H9 (cell line): Measurements from ENCODE around the gene CUL4B. TPM values are rescaled to one million over a fixed set of nuclear protein-coding genes. Genes with fewer than 3 reads are reported as not detected.

Experiments used
- DNase-seq: peaks from one replicate; pipeline ENCODE4 v3.0.0-alpha.2; 2017
- H2AFZ ChIP-seq: one replicate; pipeline ENCODE4 v1.6.1; 2013; ENCODE audit warnings: mild to moderate bottlenecking, low read length, control low read depth, moderate library complexity
- H2AK5ac ChIP-seq: 2 replicates; pipeline ENCODE4 v1.6.1; 2013; ENCODE audit warnings: low read length, control low read depth, mixed read lengths; ENCODE audit not compliant: insufficient read length
- H2BK120ac ChIP-seq: one replicate; pipeline ENCODE4 v1.6.1; 2013; ENCODE audit warnings: low read depth, mild to moderate bottlenecking, low read length, control low read depth, inconsistent platforms; ENCODE audit not compliant: poor library complexity, severe bottlenecking
- H2BK12ac ChIP-seq: 2 replicates; pipeline ENCODE4 v1.6.1; 2013; ENCODE audit warnings: low read length, control low read depth, mixed read lengths, low read depth; ENCODE audit not compliant: insufficient read length
- H2BK15ac ChIP-seq: 2 replicates; pipeline ENCODE4 v1.6.1; 2013; ENCODE audit warnings: low read depth, low read length, control low read depth
- H2BK20ac ChIP-seq: one replicate; pipeline ENCODE4 v1.6.1; 2013; ENCODE audit warnings: low read depth, mild to moderate bottlenecking, low read length, control low read depth, inconsistent platforms; ENCODE audit not compliant: poor library complexity, severe bottlenecking
- H2BK5ac ChIP-seq: 2 replicates; pipeline ENCODE4 v1.6.1; 2013; ENCODE audit warnings: low read length, control low read depth, mixed read lengths; ENCODE audit not compliant: insufficient read length
- H3K14ac ChIP-seq: 2 replicates; pipeline ENCODE4 v1.6.1; 2013; ENCODE audit warnings: low read length, control low read depth; ENCODE audit not compliant: insufficient read depth
- H3K18ac ChIP-seq: 2 replicates; pipeline ENCODE4 v1.6.1; 2013; ENCODE audit warnings: low read depth, mild to moderate bottlenecking, mixed read lengths, low read length, control low read depth; ENCODE audit not compliant: insufficient read length
- H3K23ac ChIP-seq: 2 replicates; pipeline ENCODE4 v1.6.1; 2013; ENCODE audit warnings: low read length, control low read depth, mixed read lengths, low read depth; ENCODE audit not compliant: insufficient read length
- H3K23me2 ChIP-seq: 2 replicates; pipeline ENCODE4 v1.6.1; 2013; ENCODE audit warnings: low read depth, mild to moderate bottlenecking, mixed read lengths, low read length, control low read depth; ENCODE audit not compliant: insufficient read length, poor library complexity, severe bottlenecking
- H3K27ac ChIP-seq: 2 replicates; pipeline ENCODE4 v1.5.1; 2013; ENCODE audit warnings: low read length, control low read depth, mixed read lengths, low read depth; ENCODE audit not compliant: insufficient read length
- H3K27me3 ChIP-seq: 2 replicates; pipeline ENCODE4 v1.6.1; 2013; ENCODE audit warnings: low read length, control low read depth, inconsistent platforms; ENCODE audit not compliant: insufficient read depth
- H3K4ac ChIP-seq: 2 replicates; pipeline ENCODE4 v1.6.1; 2013; ENCODE audit warnings: low read depth, mild to moderate bottlenecking, control low read depth, inconsistent platforms, low read length, moderate library complexity
- H3K4me1 ChIP-seq: 2 replicates; pipeline ENCODE4 v1.6.1; 2013; ENCODE audit warnings: low read length, control low read depth, inconsistent platforms; ENCODE audit not compliant: insufficient read depth
- H3K4me2 ChIP-seq: 2 replicates; pipeline ENCODE4 v1.6.1; 2013; ENCODE audit warnings: low read length, control low read depth, mixed read lengths; ENCODE audit not compliant: insufficient read length, insufficient read depth
- H3K56ac ChIP-seq: 2 replicates; pipeline ENCODE4 v1.6.1; 2013; ENCODE audit warnings: low read depth, mild to moderate bottlenecking, mixed read lengths, low read length, control low read depth; ENCODE audit not compliant: insufficient read length
- H3K79me1 ChIP-seq: 2 replicates; pipeline ENCODE4 v1.6.1; 2013; ENCODE audit warnings: low read depth, mild to moderate bottlenecking, moderate library complexity, low read length, control low read depth, inconsistent platforms; ENCODE audit not compliant: insufficient read depth, poor library complexity, severe bottlenecking
- H3K79me2 ChIP-seq: 2 replicates; pipeline ENCODE4 v1.6.1; 2013; ENCODE audit warnings: low read length, control low read depth, inconsistent platforms; ENCODE audit not compliant: insufficient read depth
- H3K9ac ChIP-seq: 2 replicates; pipeline ENCODE4 v1.6.1; 2013; ENCODE audit warnings: low read length, control low read depth, mixed read lengths; ENCODE audit not compliant: insufficient read length; ENCODE audit errors: extremely low read depth
- H3K9me3 ChIP-seq: one replicate; pipeline ENCODE4 v1.6.1; 2013; ENCODE audit warnings: low read depth, low read length, inconsistent platforms; ENCODE audit not compliant: control insufficient read depth
- H3T11ph ChIP-seq: one replicate; pipeline ENCODE4 v1.6.1; 2013; ENCODE audit warnings: mild to moderate bottlenecking, low read length, control low read depth, inconsistent platforms
- H4K20me1 ChIP-seq: one replicate; pipeline ENCODE4 v1.6.1; 2013; ENCODE audit not compliant: control insufficient read depth, insufficient read length, insufficient read depth
- H4K5ac ChIP-seq: 2 replicates; pipeline ENCODE4 v1.6.1; 2013; ENCODE audit warnings: low read depth, mild to moderate bottlenecking, mixed read lengths, low read length, control low read depth; ENCODE audit not compliant: insufficient read length
- H4K8ac ChIP-seq: replicated peaks from 2 replicates; pipeline ENCODE4 v1.6.1; 2013; ENCODE audit warnings: low read length, control low read depth, mixed read lengths, low read depth; ENCODE audit not compliant: insufficient read length
- H4K91ac ChIP-seq: 2 replicates; pipeline ENCODE4 v1.6.1; 2013; ENCODE audit warnings: low read depth, mild to moderate bottlenecking, moderate library complexity, mixed read lengths, low read length, control low read depth; ENCODE audit not compliant: insufficient read length
- H3K27ac Mint-ChIP-seq, 3 experiments: 2 replicates in 2 of 3; 3 replicates in 1 of 3; pipeline ENCODE4 v1.8.0; 2020 to 2021; ENCODE audit warnings: mixed read lengths in 3 of 3, mild to moderate bottlenecking in 1 of 3, moderate library complexity in 1 of 3
- H3K27me3 Mint-ChIP-seq: 2 replicates; pipeline ENCODE4 v1.8.0; 2021; ENCODE audit warnings: low read depth, mild to moderate bottlenecking, moderate library complexity, mixed read lengths
- H3K36me3 Mint-ChIP-seq, 3 experiments: 2 replicates in 2 of 3; 3 replicates in 1 of 3; pipeline ENCODE4 v1.8.0; 2020 to 2021; ENCODE audit warnings: low read depth in 3 of 3, mixed read lengths in 3 of 3; ENCODE audit not compliant: insufficient read depth in 1 of 3
- H3K4me1 Mint-ChIP-seq, 2 experiments: 2 replicates each; pipeline ENCODE4 v1.8.0; 2020; ENCODE audit warnings: mixed read lengths in 2 of 2
- H3K4me3 Mint-ChIP-seq, 2 experiments: 2 replicates in 1 of 2; 3 replicates in 1 of 2; pipeline ENCODE4 v1.8.0; 2020 to 2021; ENCODE audit warnings: mild to moderate bottlenecking in 2 of 2, mixed read lengths in 2 of 2, moderate library complexity in 1 of 2
- H3K9me3 Mint-ChIP-seq, 2 experiments: 2 replicates in 1 of 2; 3 replicates in 1 of 2; pipeline ENCODE4 v1.8.0; 2020; ENCODE audit warnings: mild to moderate bottlenecking in 2 of 2, mixed read lengths in 2 of 2, moderate library complexity in 1 of 2
- WGBS: extraction: QIAGEN DNeasy Blood & Tissue Kit; methylation state at CpG from one replicate; pipeline ENCODE4 v1.1.7; 2013; ENCODE audit warnings: missing lambda C conversion rate, low lambda C conversion rate, mixed read lengths; ENCODE audit not compliant: insufficient read length; ENCODE audit errors: extremely low coverage; 5-methylcytosine and 5-hydroxymethylcytosine counted together
- long read RNA-seq: library from polyadenylated mRNA; unstranded; transcript quantifications from one replicate; pipeline ENCODE4 v2.0.0, GENCODE V29; 2020
- total RNA-seq: library from RNA; stranded (reverse); gene quantifications from 2 replicates; pipeline ENCODE4 v1.2.1, GENCODE V29; 2021
- TF ChIP-seq, protein P1 (sequence below): fragments of 200-600 bp; sonication (generic); conservative IDR thresholded peaks from 3 replicates; pipeline ENCODE4 v1.8.0; 2021; ENCODE audit warnings: antibody characterized with exemption, mild to moderate bottlenecking

CUL4B gene
- 44.9 and 48.4 TPM in 2 replicates for total RNA-seq
- long read RNA-seq, full-length matches to known transcripts: 47 of 63 reads
- long read RNA-seq, partial matches to known transcripts: 2 of 63 reads
- long read RNA-seq, other reads (novel, unspliced or antisense): 14 of 63 reads

DNA sequence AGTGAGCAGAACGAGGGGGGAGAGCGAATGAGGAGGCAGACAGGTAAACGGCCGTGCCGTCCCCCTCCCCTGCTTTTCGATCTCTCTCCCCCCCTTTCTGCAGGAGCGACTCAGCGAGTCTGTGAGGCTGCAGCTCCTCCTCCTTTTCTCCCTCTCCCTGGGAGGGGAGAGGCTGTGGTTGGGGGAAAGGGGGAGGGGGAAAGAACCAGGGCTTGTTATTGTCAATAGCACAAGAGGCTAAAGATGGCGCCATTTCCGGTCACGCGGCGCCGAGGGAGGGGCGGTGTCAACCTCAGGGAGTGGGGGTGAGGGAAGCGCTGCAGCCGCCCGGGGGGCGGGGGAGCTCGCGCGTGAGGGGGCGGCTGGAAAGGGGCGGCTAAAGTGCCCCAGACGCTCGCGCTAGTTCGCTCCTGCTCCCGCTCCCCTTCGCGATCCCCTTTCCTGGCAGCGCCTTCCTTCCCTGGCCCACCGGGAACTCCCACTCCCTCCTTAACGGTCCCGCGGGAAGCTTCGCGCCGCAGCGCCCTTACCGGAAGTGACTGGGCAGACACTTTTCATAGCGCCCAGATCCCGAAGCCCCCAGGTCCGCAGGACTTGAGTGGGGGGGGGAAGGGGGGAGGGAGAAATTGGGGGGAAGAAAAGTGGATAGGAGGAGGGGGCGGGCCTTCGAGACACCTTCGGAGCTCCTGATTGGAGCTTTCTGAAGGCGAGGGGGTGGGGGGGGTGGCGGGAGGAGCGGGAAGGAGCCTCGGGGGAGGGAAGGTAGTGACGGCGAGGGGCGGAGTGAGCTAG is at the start of gene CUL4B:
Gene CUL4B (minus strand): TSS at position 121 of the 792 bp plus-strand sequence. CDS start 324 bp downstream, outside the sequence.
- no peak within 1 kb of the TSS for H2BK12ac ChIP-seq
- peaks cover 8% of the 10 kb centered on the region for H3K9me3 ChIP-seq
- H4K8ac ChIP-seq: no peak within 1 kb of the TSS
- Mint-ChIP-seq H3K4me1 (peaks cover 6 to 11% of the 10 kb centered on the region in 2 experiments), H3K27ac (peak within 1 kb of the TSS; percentile 97 to 99 (median 99)), H3K4me3 (peak within 1 kb of the TSS; percentile 90 to 91), H3K9me3 (peaks cover 44 to 62% of the 10 kb centered on the region in 2 experiments), H3K36me3 (peaks cover 3 to 14% (median 11%) of the 10 kb centered on the region in 3 experiments; a peak in 5 of 7 replicates), H3K27me3 (no peaks in the 10 kb centered on the region)
- H3K23me2 ChIP-seq: peaks cover 4% of the 10 kb centered on the region
- H3T11ph ChIP-seq: no peak within 1 kb of the TSS
- TF ChIP-seq, protein P1, sequence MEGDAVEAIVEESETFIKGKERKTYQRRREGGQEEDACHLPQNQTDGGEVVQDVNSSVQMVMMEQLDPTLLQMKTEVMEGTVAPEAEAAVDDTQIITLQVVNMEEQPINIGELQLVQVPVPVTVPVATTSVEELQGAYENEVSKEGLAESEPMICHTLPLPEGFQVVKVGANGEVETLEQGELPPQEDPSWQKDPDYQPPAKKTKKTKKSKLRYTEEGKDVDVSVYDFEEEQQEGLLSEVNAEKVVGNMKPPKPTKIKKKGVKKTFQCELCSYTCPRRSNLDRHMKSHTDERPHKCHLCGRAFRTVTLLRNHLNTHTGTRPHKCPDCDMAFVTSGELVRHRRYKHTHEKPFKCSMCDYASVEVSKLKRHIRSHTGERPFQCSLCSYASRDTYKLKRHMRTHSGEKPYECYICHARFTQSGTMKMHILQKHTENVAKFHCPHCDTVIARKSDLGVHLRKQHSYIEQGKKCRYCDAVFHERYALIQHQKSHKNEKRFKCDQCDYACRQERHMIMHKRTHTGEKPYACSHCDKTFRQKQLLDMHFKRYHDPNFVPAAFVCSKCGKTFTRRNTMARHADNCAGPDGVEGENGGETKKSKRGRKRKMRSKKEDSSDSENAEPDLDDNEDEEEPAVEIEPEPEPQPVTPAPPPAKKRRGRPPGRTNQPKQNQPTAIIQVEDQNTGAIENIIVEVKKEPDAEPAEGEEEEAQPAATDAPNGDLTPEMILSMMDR: no peak
- H3K4me1 ChIP-seq: no peaks in the 10 kb centered on the region
- no peaks in the 10 kb centered on the region for H3K27me3 ChIP-seq
- no peak within 1 kb of the TSS for H4K91ac ChIP-seq
- peak within 1 kb of the TSS; percentile 87 for H3K27ac ChIP-seq
- H2AK5ac ChIP-seq: no peak within 1 kb of the TSS
- peak within 1 kb of the TSS; percentile 54 for H4K5ac ChIP-seq
- no peak within 1 kb of the TSS for H2BK20ac ChIP-seq
- H2AFZ ChIP-seq: peak within 1 kb of the TSS; percentile 22
- no peak within 1 kb of the TSS for H3K23ac ChIP-seq
- peaks cover 2% of the 10 kb centered on the region; the same call in 1 of the 2 replicates for H3K79me2 ChIP-seq
- peak within 1 kb of the TSS; percentile 91 for H3K4me2 ChIP-seq
- WGBS: no CpG with 5 or more reads among the region's 54 CpGs
- peak within 1 kb of the TSS; percentile 96 for H3K18ac ChIP-seq
- H3K9ac ChIP-seq: peak within 1 kb of the TSS; percentile 84
- no peak within 1 kb of the TSS for H3K4ac ChIP-seq
- H2BK15ac ChIP-seq: no peak within 1 kb of the TSS
- H2BK5ac ChIP-seq: no peak within 1 kb of the TSS
- peak within 1 kb of the TSS; percentile 53 for H2BK120ac ChIP-seq
- DNase-seq: peak; percentile 92
- no peaks in the 10 kb centered on the region for H4K20me1 ChIP-seq
- H3K56ac ChIP-seq: no peak within 1 kb of the TSS
- H3K14ac ChIP-seq: peak within 1 kb of the TSS; percentile 92; the same call in 1 of the 2 replicates
- H3K79me1 ChIP-seq: no peaks in the 10 kb centered on the region
